Ascending aorta (tissue), 2 donors: ENCODE measurements around the gene ITSN1. TPM values are rescaled to one million over a fixed set of nuclear protein-coding genes. Genes with fewer than 3 reads are reported as not detected.

Experiments used
- DNase-seq, 2 donors: peaks; one replicate each; pipeline ENCODE4 v3.0.0-alpha.2; 2019; ENCODE audit warnings: low spot score in 2 of 2
- H3K27ac ChIP-seq, 2 donors: fragments of 200-600 bp; sonication (generic); one replicate each; pipeline ENCODE4 v1.5.1; 2016 to 2017; ENCODE audit warnings: mild to moderate bottlenecking in 1 of 2
- H3K27me3 ChIP-seq: fragments of 200-600 bp; sonication (generic); one replicate; pipeline ENCODE4 v1.5.1; 2017
- H3K36me3 ChIP-seq, 2 donors: fragments of 200-600 bp; sonication (generic); one replicate each; pipeline ENCODE4 v1.5.1; 2016
- H3K4me1 ChIP-seq, 2 donors: fragments of 200-600 bp; sonication (generic); one replicate each; pipeline ENCODE4 v1.5.1; 2016 to 2017; ENCODE audit warnings: mild to moderate bottlenecking in 1 of 2
- H3K4me3 ChIP-seq, 2 donors: fragments of 200-600 bp; sonication (generic); one replicate each; pipeline ENCODE4 v1.5.1; 2016 to 2017; ENCODE audit warnings: mild to moderate bottlenecking in 1 of 2
- H3K9me3 ChIP-seq, 2 donors: fragments of 200-600 bp; sonication (generic); one replicate each; pipeline ENCODE4 v1.5.1; 2016
- intact Hi-C: fragments of 100-400 bp; cut with DNase I; formaldehyde crosslinking; loops from one replicate; pipeline ENCODE4 v1.15.1; 2023
- total RNA-seq: library from RNA; depleted of rRNA; stranded (reverse); fragments of >200 nt; gene quantifications from one replicate; pipeline ENCODE4 v1.1.0, GENCODE V29; 2016
- TF ChIP-seq, protein P1 (sequence below), 3 experiments: fragments of 200-600 bp in 2 of 3; fragments of 450-650 bp in 1 of 3; sonication (generic) in 2 of 3; IDR thresholded peaks; one replicate each; pipeline ENCODE4 v1.5.1; 2016 to 2019; ENCODE audit warnings: antibody characterized with exemption in 3 of 3, mild to moderate bottlenecking in 1 of 3, moderate library complexity in 1 of 3

ITSN1 gene
- total RNA-seq, 1 donor from 2014 or later = 95.0 TPM

GRCh38 chr21:33947451-33948095 is 305.3 kb downstream of the ITSN1 start:
- Histone ChIP-seq H3K4me1 (peaks cover 5 to 12% of the 10 kb centered on the region in 2 donors), H3K9me3 (no peaks in the 10 kb centered on the region), H3K4me3 (peak overlapping the region; percentile 35 to 54), H3K27ac (peak overlapping the region; percentile 51 to 64), H3K36me3 (no peaks in the 10 kb centered on the region), H3K27me3 (no peaks in the 10 kb centered on the region)
- intact Hi-C loops = loop anchor here (1.0 kb wide), 1 partner anchor 21 kb away; no protein-coding TSS in a partner anchor
- TF ChIP-seq, protein P1, sequence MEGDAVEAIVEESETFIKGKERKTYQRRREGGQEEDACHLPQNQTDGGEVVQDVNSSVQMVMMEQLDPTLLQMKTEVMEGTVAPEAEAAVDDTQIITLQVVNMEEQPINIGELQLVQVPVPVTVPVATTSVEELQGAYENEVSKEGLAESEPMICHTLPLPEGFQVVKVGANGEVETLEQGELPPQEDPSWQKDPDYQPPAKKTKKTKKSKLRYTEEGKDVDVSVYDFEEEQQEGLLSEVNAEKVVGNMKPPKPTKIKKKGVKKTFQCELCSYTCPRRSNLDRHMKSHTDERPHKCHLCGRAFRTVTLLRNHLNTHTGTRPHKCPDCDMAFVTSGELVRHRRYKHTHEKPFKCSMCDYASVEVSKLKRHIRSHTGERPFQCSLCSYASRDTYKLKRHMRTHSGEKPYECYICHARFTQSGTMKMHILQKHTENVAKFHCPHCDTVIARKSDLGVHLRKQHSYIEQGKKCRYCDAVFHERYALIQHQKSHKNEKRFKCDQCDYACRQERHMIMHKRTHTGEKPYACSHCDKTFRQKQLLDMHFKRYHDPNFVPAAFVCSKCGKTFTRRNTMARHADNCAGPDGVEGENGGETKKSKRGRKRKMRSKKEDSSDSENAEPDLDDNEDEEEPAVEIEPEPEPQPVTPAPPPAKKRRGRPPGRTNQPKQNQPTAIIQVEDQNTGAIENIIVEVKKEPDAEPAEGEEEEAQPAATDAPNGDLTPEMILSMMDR (IDR thresholded peaks at IDR 0.05) = no peak
- DNase-seq = peak; percentile 79 to 91

DNA sequence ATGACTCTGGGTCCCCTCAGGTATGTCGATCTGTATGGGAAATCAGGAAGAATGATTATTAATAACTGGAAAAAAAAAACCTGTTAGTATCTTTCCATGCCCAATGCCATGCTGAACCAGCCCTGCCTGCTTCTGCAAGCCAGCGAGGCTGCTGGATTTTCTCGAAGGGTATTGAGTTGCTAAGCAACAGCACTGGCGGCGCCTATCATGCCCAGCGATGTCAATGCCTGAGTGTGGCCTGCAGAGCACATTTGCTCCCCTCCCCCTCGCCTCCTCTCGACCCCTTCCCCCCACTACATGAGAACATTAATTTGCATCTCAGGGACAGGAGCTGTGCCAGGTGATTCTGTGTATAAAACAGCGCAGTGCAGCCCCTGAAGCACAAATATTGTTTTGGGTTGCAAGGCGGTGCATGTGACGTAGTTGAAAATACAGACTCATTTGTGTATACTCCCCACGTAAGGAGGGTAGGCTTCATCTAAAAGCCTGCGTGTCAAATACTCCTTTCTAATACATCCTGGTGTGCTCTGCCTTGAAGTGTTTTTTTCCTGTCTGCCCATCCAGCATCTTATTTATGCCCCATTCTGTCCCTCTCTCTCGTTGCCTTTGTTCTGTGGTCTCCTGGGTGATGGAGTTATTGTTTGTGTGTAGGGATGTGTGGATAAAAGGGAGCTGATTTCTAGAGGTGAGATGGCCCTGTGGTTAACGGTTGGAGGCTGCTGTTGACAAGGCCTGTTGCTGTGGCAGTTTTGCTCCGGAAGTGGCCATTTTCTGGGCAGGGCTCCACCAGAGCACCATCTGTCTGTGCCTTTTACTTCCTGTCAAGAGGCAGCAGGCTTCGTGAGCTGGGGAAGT is 306.0 kb downstream of the ITSN1 start:
- peak overlapping the region; percentile 35 to 54 for H3K4me3 ChIP-seq
- TF ChIP-seq, protein P1 (IDR thresholded peaks at IDR 0.05) = no peak
- intact Hi-C loops = loop anchor here (1.0 kb wide), 1 partner anchor 20 kb away; no protein-coding TSS in a partner anchor
- H3K27me3 ChIP-seq = no peaks in the 10 kb centered on the region
- H3K27ac ChIP-seq = peak overlapping the region; percentile 51 to 64
- no peaks in the 10 kb centered on the region for H3K9me3 ChIP-seq
- H3K36me3 ChIP-seq = no peaks in the 10 kb centered on the region
- peak; percentile 38 to 80 for DNase-seq
- H3K4me1 ChIP-seq = peaks cover 5 to 12% of the 10 kb centered on the region in 2 donors

DNA sequence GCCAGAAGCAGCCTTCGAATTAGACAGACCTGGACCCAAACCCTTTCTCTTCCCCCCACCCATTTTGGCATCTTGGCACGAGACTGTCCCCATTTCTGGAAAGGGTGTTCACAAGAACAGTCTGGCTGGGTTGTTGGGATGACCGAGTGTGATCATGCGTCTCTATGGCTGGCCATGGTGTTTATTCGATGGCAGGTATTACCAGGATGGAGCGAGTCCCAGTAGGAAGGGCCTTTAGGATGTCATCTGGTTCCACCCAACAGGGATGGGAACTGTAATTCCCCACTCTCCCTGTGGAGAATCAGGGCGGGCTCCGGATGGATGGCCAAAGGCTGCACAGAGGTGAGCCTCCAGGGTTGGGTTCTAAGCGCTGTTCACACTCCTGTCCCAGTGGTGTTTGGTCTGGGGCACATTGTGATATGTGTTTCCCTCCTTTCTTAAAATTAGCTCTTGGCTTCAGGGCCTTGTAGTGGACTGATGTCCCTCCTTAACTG is 306.7 kb downstream of the ITSN1 start:
- intact Hi-C loops = loop anchor here (1.0 kb wide), 1 partner anchor 19 kb away; no protein-coding TSS in a partner anchor
- H3K27ac ChIP-seq = peak overlapping the region; percentile 51 to 64
- no peak for DNase-seq
- no peaks in the 10 kb centered on the region for H3K9me3 ChIP-seq
- H3K4me3 ChIP-seq = no peak overlapping the region
- TF ChIP-seq, protein P1 (IDR thresholded peaks at IDR 0.05) = no peak
- H3K36me3 ChIP-seq = no peaks in the 10 kb centered on the region
- H3K27me3 ChIP-seq = no peaks in the 10 kb centered on the region
- H3K4me1 ChIP-seq = peaks cover 5 to 12% of the 10 kb centered on the region in 2 donors

Other genes with a start within 250 kb of the ITSN1 start
- gene IFNGR2, start 239.1 kb upstream of the ITSN1 start, total RNA-seq = 46.4 TPM
- gene TMEM50B, start 162.5 kb upstream of the ITSN1 start, total RNA-seq = 24.9 TPM
- gene DNAJC28, start 150.8 kb upstream of the ITSN1 start, total RNA-seq = 1.5 TPM
- 22.4 TPM for gene GART, start 100.4 kb upstream of the ITSN1 start, total RNA-seq
- gene SON, start 99.5 kb upstream of the ITSN1 start, total RNA-seq = 179 TPM
- gene DONSON, start 53.8 kb upstream of the ITSN1 start, total RNA-seq = 0.53 TPM
- 20.0 TPM for gene CRYZL1, start 760 bp upstream of the ITSN1 start, total RNA-seq